ENCODE data around the gene CDK6. TPM values are rescaled to one million over a fixed set of nuclear protein-coding genes. Genes with fewer than 3 reads are reported as not detected.

CDK6 gene
- total and polyA plus RNA-seq, 4 donors = 3.3 to 35.0 (median 12.0) TPM

GRCh38 chr7:92847305-92847704 lies 10.9 kb upstream of the CDK6 start:
- H3K36me3 ChIP-seq (ENCODE audit: control insufficient read depth in 4 of 4, insufficient read depth in 3 of 4, low read depth in 1 of 4, low read length in 3 of 4) = no peaks in the 10 kb centered on the region
- no peak for TF ChIP-seq ATF3 (IDR thresholded peaks at IDR 0.05)
- no peak for TF ChIP-seq NR2F2 (IDR thresholded peaks at IDR 0.05)
- TF ChIP-seq FOXA2 (IDR thresholded peaks at IDR 0.05) = no peak
- TF ChIP-seq TAF1 (conservative IDR thresholded peaks at IDR 0.05) = no peak
- no peak for TF ChIP-seq HNF4G (IDR thresholded peaks at IDR 0.05)
- WGBS = 82% methylated on average over 2 of the region's 2 CpGs
- H3K9ac ChIP-seq (ENCODE audit: low read depth in 1 of 2, low read length in 2 of 2) = no peak overlapping the region
- no peaks in the 10 kb centered on the region for H3K27me3 ChIP-seq (ENCODE audit: control insufficient read depth in 4 of 4, insufficient read depth in 4 of 4, low read length in 3 of 4)
- no peaks in the 10 kb centered on the region for H3K4me1 ChIP-seq (ENCODE audit: control insufficient read depth in 4 of 4, insufficient read depth in 4 of 4, low read length in 3 of 4)
- H3K27ac ChIP-seq (ENCODE audit: low read depth in 1 of 2, low read length in 2 of 2) = no peak overlapping the region
- no peak for DNase-seq (ENCODE audit: low spot score)
- no peak overlapping the region for H3K4me3 ChIP-seq (ENCODE audit: low read depth in 1 of 3, low read length in 3 of 3)
- no peaks in the 10 kb centered on the region for H3K9me3 ChIP-seq (ENCODE audit: control insufficient read depth in 4 of 4, low read length in 3 of 4)

GRCh38 chr7:92845736-92846135 lies 9.4 kb upstream of the CDK6 start:
- H3K4me3 ChIP-seq (ENCODE audit: low read depth in 1 of 3, low read length in 3 of 3) = no peak overlapping the region
- no peak overlapping the region for H3K9ac ChIP-seq (ENCODE audit: low read depth in 1 of 2, low read length in 2 of 2)
- no peaks in the 10 kb centered on the region for H3K36me3 ChIP-seq (ENCODE audit: control insufficient read depth in 4 of 4, insufficient read depth in 3 of 4, low read depth in 1 of 4, low read length in 3 of 4)
- H3K4me1 ChIP-seq (ENCODE audit: control insufficient read depth in 4 of 4, insufficient read depth in 4 of 4, low read length in 3 of 4) = no peaks in the 10 kb centered on the region
- H3K9me3 ChIP-seq (ENCODE audit: control insufficient read depth in 4 of 4, low read length in 3 of 4) = no peaks in the 10 kb centered on the region
- no peak overlapping the region for H3K27ac ChIP-seq (ENCODE audit: low read depth in 1 of 2, low read length in 2 of 2)
- TF ChIP-seq RAD21 (IDR thresholded peaks at IDR 0.05) (no peak), JUND (IDR thresholded peaks at IDR 0.05) (no peak), FOXA2 (IDR thresholded peaks at IDR 0.05) (no peak), ZBTB33 (IDR thresholded peaks at IDR 0.05) (no peak), RXRA (IDR thresholded peaks at IDR 0.05) (no peak), EGR1 (IDR thresholded peaks at IDR 0.05; ENCODE audit: low read depth in 2 of 2) (no peak), HNF4A (conservative IDR thresholded peaks at IDR 0.05) (no peak), HNF4G (IDR thresholded peaks at IDR 0.05) (no peak), MAX (IDR thresholded peaks at IDR 0.05) (no peak), REST (IDR thresholded peaks at IDR 0.05) (no peak), TAF1 (conservative IDR thresholded peaks at IDR 0.05) (no peak), NR2F2 (IDR thresholded peaks at IDR 0.05) (no peak), YY1 (IDR thresholded peaks at IDR 0.05) (no peak), SP1 (IDR thresholded peaks at IDR 0.05) (no peak), CTCF (IDR thresholded peaks at IDR 0.05; ENCODE audit: low read depth, low read length, missing input control) (no peak), FOXA1 (IDR thresholded peaks at IDR 0.05) (no peak), ATF3 (IDR thresholded peaks at IDR 0.05) (no peak)
- DNase-seq (ENCODE audit: low spot score) = no peak
- H3K27me3 ChIP-seq (ENCODE audit: control insufficient read depth in 4 of 4, insufficient read depth in 4 of 4, low read length in 3 of 4) = no peaks in the 10 kb centered on the region
- 74% methylated on average over 2 of the region's 2 CpGs for WGBS

Data from liver (tissue), 9 donors.